Activated CD8-positive, alpha-beta memory T cell treated with anti-CD3 and anti-CD28 coated beads, Interleukin-2, amount 50 U/mL, for 1 hour (primary cell): ENCODE results near the gene TEX26.
"Not testable (repeated sequence)": the region's sequence is repeated elsewhere in the genome, so short reads cannot be mapped to it uniquely, and the experiment has no call there.

Source experiments
- DNase-seq: peaks from one replicate; pipeline ENCODE4 v3.0.0-alpha.2; 2020; ENCODE audit errors: extremely low read depth

The TEX26 gene

GRCh38 chr13:30918662-30919405 lies 13.6 kb upstream of the TEX26 start:
- DNase-seq, result no peak

- no peak for DNase-seq
Observed at GRCh38 chr13:30920162-30920909, 12.1 kb upstream of the TEX26 start.

GRCh38 chr13:30923418-30923817 lies 9.0 kb upstream of the TEX26 start:
- no peak for DNase-seq

GRCh38 chr13:30924721-30925120 lies 7.7 kb upstream of the TEX26 start:
- no peak for DNase-seq

DNA sequence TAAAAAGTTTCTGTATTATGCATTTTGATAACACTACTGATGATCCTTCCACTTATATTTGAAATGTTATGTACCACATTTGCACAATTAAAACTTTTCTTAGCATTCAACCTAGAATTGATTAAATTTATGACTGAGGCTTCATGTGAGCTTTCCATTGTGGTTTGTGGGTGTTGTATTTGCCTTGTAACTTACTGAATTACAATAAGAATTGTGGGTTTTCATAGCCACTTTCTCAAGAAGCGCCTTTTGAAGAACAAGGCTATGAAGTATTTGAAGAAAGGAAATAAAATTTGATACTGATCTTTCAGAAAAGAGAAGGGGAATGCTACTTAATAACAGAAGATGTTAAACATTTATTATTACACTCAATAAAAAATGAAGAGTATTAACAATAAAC lies 7.0 kb upstream of the TEX26 start:
- DNase-seq, result no peak

DNA sequence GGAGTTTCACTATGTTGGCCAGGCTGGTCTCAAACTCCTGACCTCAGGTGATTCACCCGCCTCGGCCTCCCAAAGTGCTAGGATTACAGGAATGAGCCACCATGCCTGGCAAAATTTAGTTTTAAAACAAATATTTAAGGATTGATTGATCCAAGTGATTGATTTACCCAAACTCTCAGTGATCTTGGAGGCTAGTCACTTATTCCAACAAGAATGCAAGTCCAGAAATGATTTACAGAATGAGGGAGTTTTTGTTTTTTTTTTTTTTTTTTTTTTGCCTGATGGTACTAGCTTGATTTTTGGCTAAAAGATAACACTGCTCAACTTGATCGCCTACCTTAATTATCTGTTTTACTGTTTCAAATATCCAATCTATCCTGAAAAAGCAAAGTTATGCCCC lies 5.7 kb upstream of the TEX26 start:
- DNase-seq, result no peak

DNA sequence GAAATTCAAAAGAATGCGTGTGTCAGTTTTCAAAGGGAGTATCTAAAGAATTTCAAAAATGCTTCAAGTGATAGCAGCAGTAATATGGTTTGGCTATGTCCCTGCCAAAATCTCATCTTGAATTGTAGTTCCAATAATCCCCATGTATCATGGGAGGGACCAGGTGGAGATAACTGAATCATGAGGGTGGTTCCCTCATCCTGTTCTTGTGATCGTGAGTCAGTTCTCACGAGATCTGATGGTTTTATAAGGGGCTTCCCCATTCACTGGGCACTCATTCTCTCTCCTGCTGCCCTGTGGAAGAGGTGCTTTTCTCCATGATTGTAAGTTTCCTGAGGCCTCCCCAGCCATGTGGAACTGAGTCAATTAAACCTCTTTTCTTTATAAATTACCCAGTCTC lies 5.3 kb upstream of the TEX26 start:
- not testable (repeated sequence) for DNase-seq

DNA sequence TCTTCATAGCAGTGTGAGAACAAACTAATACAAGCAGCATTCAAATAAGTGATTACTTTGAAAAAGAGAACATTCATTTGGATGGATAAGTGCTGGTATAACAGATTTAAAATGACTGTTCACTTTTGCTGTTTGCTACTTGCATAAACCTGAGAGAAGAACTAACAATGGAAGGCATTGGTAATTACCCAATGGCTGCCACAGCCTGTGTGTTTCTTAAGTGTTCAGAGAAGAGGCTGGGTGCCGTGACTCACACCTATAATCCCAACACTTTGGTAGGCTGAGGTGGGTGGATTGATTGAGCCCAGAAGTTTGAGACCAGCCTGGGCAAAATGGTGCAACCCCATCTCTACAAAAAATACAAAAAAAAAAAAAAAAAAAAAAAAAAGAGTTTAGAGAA lies 4.9 kb upstream of the TEX26 start:
- no peak for DNase-seq

- DNase-seq, result no peak
Observed at GRCh38 chr13:30928978-30929377, 3.5 kb upstream of the TEX26 start.

DNA sequence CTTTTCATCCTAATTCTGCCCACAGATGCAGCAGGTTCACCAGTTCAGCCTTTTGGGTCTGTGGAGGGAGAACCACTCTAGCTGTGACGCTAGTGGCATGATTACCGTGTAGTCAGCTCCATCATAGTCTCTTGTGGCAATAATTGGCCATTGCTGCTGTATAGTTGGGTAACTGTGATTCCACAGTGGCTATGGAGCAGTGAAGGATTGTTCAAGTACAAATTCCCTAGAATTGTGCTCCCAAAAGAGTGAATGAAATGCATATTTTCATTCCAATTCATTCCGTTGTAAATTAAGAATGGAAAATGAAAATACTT lies 856 bp downstream of the TEX26 start:
- no peak for DNase-seq

DNA sequence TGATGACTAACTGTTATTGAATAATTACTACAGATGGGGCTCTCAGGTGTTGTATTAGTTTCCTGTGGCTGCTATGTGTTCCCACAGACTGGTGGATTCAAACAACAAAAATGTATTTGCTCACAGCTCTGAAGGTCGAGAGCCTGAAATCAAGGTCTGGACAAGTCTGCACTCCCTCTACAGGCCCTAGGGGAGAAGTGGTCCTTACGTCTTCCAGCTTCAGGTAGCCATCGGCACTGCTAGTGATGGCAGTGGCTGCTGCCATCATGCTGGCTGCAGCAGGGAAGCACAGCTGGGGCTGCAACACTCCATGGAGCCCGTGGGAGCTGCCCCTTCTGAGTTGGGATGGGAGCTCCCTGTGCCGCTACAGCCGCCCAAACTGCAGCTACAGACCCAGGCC lies 1.9 kb downstream of the TEX26 start:
- DNase-seq, result no peak

DNA sequence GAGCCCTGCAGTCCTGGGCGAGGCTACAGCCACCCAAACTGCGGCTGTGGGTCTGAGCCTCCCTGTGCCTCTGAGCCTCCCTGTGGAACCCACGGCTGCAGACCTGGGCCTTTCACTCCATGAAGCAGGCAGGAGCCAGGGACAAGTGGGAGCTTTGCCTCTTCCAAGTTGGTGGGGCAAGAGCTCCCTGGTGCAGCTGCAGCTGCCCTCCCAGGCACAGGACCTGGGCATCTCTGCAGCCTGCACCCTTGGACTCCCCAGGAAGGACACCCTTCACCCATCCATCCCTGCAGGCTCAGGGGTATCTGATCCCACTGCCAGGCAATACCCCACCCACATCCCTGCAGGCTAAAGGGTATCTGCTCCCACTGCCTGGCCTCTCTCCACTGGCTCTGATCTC lies 2.3 kb downstream of the TEX26 start:
- no peak for DNase-seq

DNA sequence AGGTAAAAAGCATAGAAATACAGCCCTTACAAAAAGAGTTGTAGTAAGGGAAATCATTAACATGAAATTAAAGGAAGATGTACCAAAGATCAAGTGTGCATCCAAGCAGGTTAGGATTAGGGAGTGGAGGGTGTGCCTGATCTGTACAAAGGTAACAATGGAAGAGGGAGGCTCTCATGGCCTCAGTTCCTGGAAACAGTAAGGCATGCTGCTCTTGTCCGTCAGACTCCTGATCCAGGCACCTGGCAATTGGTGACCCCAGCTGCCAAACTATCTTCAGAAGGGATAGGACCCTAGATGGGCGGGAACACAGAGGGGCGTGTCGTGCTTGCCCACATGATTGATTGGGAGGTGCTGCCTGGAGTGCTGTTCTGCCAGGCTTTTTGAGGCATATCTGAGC lies 4.5 kb downstream of the TEX26 start:
- no peak for DNase-seq

- no peak for DNase-seq
Observed at GRCh38 chr13:30943881-30944280, 11.4 kb downstream of the TEX26 start.

DNA sequence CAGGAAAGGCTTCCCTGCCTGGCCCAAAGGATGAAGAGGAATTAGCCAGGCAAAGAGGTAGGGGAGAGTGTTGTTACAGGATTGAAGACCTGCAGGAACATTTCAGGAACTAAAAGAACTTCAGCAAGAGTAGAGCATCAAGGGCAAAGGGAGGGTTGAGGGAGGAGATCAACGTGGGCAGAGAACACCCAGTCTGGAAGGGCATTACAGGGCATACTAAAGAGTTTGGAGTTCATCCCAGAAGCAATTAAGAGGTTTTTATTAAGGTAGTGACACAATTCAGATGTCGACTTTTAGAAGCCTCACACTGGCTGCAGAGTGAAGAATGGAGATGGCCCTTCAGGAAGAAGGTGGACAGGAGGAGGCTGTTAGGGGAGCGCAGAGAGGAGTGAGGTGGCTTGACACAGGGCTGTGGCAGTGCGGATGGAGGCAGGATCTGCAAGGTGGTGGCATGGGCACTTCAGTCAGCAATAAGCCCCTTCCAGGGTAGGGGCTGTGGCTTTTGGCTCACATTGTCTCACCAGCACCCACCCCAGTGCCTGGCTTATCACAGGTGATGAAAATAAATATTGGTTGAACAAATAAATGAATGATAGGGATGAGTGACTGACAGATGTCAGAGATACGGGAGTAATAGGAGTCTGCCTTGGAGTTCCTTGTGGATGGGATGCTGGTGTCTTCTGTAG lies 24.9 kb downstream of the TEX26 start:
- no peak for DNase-seq

- DNase-seq, result no peak
Observed at GRCh38 chr13:30959678-30960077, 27.2 kb downstream of the TEX26 start.

GRCh38 chr13:30963791-30964190 lies 31.3 kb downstream of the TEX26 start:
- no peak for DNase-seq

- DNase-seq, result no peak
Observed at GRCh38 chr13:30965380-30965779, 32.9 kb downstream of the TEX26 start.

DNA sequence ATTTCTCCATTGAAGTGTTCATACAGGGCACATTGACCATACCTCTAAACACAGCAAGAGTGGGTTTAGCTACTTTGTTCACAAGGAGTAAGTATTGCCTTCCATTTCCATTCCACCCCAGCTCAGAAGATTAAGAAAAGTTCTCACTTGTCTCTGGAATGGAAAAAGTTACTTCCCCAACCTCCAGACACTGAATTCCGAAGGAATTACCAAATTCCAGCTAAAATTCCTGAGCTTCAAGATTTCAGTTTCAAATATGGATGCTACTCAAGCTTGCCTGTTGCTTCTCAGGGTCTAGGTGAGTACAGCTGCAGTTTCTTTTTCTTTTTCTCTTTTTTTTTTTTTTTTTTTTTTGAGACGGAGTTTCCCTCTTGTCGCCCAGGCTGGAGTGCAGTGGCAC lies 33.6 kb downstream of the TEX26 start:
- DNase-seq, result no peak

DNA sequence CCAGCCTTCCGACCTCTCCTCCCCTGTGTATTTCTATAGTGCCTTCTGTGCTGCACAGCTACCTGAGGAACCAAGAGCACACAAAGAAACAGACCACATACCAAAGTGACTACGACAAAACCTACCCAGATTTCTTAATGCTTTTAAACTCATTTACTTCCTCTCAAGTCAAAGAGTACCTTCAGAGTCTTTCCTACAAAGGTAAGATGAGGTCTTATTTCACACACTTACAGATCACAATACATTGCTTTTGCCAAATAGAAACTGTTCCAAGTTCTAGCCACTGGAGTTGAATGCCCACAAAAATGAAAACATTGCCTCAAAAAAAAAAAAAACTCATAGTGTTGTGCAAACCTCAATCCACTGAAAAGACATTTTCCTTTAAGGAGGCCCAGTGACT lies 36.4 kb downstream of the TEX26 start:
- DNase-seq, result no peak

GRCh38 chr13:30971575-30971974 lies 39.1 kb downstream of the TEX26 start:
- no peak for DNase-seq

DNA sequence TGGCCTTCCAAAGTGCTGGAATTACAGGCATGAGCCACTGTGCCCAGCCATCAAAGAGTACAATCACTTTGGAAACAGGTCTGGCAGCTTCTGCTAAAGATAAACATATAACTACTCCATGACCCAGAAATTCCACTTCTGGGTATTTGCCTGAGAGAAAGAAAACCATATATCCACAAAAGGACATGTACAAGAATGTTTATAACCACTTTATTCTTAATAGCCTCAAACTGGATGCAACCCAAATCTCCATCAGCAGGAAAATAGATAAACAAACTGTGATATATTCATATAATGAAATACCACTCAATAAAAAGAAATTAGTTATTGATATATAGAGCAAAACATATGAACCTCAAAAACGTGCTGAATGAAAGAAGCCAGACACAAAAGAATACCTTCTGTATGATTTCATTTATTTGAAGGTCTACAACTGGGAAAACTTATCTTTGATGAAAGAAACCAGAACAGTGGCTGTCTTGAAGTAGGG lies 40.5 kb downstream of the TEX26 start:
- DNase-seq, result no peak

GRCh38 chr13:30974350-30974749 lies 41.9 kb downstream of the TEX26 start:
- DNase-seq, result no peak
